Omental fat pad (tissue), 4 donors: ENCODE results near the gene TMEM17. TPM values are rescaled to one million over a fixed set of nuclear protein-coding genes. Genes with fewer than 3 reads are reported as not detected.
"Not testable (repeated sequence)": the region's sequence is repeated elsewhere in the genome, so short reads cannot be mapped to it uniquely, and the experiment has no call there.

Source experiments
- ATAC-seq: fragments of 150-250 bp; one replicate; pipeline ENCODE4 v1.9.1; 2016; ENCODE audit warnings: mild to moderate bottlenecking, moderate library complexity; ENCODE audit not compliant: low FRiP score
- DNase-seq: peaks from one replicate; pipeline ENCODE4 v3.0.0-alpha.2; 2019; ENCODE audit warnings: low spot score
- CTCF ChIP-seq, 3 donors: fragments of 450-650 bp; IDR thresholded peaks; one replicate each; pipeline ENCODE4 v1.5.1; 2016 to 2017; ENCODE audit warnings: antibody characterized with exemption in 3 of 3, mild to moderate bottlenecking in 3 of 3, moderate library complexity in 2 of 3
- total RNA-seq, 4 donors: library from RNA; depleted of rRNA; stranded (reverse); fragments of >200 nt; gene quantifications; one replicate each; pipeline ENCODE4 v1.1.0, GENCODE V29; 2016

Gene TMEM17
- total RNA-seq, 4 donors from 2014 or later: 0.95 to 1.5 (median 1.2) TPM

DNA sequence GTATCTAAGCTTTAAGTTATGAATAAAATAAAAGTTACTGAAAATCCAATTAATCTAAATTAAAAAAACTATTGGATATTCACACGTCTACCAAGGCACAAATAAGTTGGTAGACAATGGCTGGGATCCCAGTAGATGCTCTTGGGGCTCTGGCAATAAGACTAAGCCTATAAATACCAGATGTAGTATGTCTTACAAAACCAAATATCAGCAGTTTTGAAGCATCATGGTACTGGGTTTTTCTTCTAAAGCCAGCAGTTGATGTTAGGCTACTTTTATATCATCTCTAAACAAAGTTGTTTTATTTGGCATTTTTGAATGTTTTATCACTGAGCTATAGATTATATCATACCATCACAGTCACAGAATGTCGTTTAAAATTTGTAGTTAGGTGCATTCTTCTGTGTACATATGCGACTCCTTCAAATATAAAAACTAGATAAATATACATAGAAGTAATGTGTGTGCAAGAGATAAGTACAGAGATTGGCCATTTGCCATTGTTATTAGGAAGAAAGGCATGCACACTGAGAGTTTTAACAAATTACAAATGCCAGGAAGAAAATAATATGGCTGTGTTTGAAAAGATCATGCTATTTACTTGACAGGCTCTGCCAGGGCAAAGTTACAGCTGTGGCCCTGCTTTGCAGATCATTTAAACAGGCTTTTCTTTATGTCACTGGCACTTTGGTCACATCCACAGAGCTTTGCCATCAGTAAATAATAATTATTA lies 21.6 kb upstream of the TMEM17 start:
- ATAC-seq (no peak), DNase-seq (no peak)
- TF ChIP-seq CTCF (IDR thresholded peaks at IDR 0.05): no peak

DNA sequence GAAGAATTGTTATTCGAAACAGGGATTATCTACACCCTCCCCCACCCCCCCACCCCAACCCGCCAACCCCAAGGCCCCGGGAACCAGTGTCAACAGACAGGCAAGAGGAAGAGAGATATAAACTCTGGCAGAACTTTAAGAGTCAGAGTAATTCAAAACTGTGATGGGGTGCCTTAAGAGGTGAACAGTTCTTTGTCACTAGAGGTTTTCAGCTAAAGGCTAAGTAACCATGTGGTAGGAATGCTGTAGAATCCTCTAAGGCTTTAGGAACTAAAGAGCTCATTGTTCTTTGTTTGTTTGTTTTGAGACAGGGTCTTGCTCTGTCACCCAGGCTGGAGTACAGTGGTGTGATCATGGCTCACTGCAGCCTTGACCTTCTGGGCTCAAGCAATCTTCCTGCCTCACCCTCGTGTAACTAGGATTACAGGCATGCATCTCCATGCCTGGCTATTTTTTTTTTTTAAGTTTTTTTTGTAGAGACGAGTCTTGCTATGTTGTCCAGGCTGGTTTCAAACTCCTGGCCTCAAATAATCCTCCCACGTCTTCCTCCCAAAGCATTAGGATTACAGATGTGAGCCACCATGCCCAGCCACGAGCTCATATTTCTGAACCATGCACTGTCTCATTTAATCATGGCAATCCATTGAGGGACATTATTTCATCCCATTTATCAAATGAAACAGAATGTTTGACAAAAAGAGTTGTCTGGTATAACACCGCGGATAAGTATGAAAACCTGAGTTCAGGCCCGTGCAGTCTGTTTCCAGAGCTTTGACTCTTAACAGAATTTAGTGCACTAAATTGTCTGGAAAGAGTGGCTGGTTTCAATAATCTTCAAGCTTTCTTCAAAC lies 20.8 kb upstream of the TMEM17 start:
- DNase-seq (no peak), ATAC-seq (no peak)
- no peak for TF ChIP-seq CTCF (IDR thresholded peaks at IDR 0.05)

- TF ChIP-seq CTCF (IDR thresholded peaks at IDR 0.05): no peak
- ATAC-seq (no peak), DNase-seq (no peak)
Observed at GRCh38 chr2:62525549-62526269, 19.7 kb upstream of the TMEM17 start.

DNA sequence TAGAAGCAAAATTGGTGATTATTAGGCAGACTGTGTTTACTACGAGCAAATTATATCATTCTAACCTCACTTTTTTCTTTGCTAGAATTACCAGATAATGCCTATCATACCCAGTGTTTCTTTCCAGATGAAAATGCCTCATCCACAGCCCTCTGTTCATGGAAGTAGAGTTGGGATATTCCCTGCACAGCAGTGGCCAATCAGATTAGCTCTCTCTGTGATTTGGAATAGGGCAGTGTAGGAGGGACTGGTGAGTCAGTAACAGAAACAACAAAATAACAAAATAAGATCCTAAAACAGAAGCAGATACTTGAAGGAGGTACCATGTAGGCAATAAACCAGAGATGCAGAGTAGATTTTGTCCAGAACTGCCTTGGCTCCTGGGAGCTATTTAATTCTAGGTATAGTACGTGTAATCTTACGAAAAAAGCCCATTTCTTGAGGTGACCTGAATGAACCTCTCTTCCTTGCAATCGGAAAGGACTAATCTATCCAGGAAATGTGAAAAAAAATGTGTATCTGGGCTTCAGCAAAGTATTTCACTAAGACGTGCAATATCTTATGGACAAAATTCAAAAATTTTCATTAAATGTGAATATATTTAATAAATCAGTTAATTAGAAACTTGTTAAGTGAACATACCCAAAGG lies 18.4 kb upstream of the TMEM17 start:
- ATAC-seq (no peak), DNase-seq (no peak)
- TF ChIP-seq CTCF (IDR thresholded peaks at IDR 0.05): no peak

DNA sequence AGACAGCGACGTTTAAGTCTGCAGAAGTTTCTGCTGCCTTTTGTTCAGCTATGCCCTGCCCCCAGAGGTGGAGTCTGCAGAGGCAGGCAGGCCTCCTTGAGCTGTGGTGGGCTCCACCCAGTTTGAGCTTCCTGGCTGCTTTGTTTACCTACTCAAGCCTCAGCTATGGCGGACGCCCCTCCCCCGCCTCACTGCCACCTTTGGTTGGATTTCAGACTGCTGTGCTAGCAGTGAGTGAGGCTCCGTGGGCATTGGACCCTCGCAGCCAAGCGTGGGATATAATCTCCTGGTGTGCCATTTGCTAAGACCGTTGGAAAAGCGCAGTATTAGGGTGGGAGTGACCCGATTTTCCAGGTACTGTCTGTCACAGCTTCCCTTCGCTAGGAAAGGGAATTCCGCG lies 15.1 kb upstream of the TMEM17 start:
- DNase-seq, ATAC-seq: not testable (repeated sequence)

- ATAC-seq: no peak
- DNase-seq: no peak
- TF ChIP-seq CTCF (IDR thresholded peaks at IDR 0.05): no peak
Observed at GRCh38 chr2:62512384-62512783, 6.4 kb upstream of the TMEM17 start.

- no peak for ATAC-seq
- DNase-seq: no peak
- no peak for TF ChIP-seq CTCF (IDR thresholded peaks at IDR 0.05)
Observed at GRCh38 chr2:62511636-62512035, 5.6 kb upstream of the TMEM17 start.
